ENCODE measurements around the gene KTN1.

KTN1 gene

DNA sequence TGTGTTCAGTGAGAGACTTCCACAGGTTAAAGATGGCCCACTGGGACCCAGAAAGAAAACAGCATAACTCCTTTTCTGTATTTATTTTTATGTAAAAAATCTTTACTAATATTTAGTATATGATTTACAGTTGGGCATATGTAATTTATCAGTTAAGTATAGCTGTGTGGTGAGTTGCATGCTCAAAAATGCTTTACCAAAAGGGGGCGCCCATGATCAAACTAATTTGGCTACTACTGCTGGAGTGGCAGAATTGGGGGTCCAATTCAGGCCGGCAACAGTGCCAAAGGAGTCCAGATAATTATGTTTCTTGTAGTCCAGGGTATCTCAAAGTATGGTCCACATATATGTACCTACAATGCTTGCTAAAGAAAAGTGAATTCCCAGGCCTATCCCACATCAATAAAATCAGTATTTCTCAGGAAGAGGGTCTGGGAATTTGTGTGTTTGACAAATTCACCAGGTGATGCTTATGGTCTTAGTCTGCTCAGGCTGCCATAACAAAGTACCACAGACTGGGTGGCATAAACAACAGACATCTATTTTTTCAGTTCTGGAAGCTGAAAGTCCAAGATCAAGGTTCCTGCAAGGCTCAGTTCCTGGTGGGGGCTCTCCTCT is 152.0 kb downstream of the KTN1 start:
- FAIRE-seq: no peak
- DNase-seq (ENCODE audit: insufficient read length, low spot score): no peak
- TF ChIP-seq CTCF (IDR thresholded peaks at IDR 0.05; ENCODE audit: insufficient read depth, missing control alignments): peak; percentile 65

DNA sequence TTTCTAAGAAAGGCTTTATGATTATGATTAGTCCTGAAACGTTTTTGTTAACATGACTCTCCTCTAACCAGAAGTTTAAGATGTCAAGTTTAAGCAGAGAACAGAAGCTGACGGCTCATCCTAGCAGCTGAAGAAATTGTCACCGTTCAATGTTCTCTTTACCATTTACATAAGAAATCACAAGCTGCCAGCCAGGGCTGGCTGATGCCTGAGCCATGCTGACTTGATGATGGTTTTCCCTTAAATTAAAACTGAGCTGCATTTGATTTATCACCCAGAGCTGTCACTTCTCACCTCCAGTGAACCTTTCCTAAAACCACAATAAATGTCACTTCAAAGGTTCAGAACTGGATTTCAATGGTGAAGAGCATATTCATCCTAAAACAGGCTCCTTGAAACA is 153.6 kb downstream of the KTN1 start:
- DNase-seq (ENCODE audit: insufficient read length, low spot score): no peak
- no peak for FAIRE-seq
- TF ChIP-seq CTCF (IDR thresholded peaks at IDR 0.05; ENCODE audit: insufficient read depth, missing control alignments): no peak

Measured in D721Med (cell line).